T-cell (primary cell): ENCODE results near the gene IL36B. TPM values are rescaled to one million over a fixed set of nuclear protein-coding genes. Genes with fewer than 3 reads are reported as not detected.

Source experiments
- ATAC-seq, 4 experiments: fragments of 200-7000 bp in 3 of 4; fragments of 150-1000 bp in 1 of 4; cut with Tn5 transposase; replicated peaks in 1 of 4; 1 replicate in 3 of 4; 2 replicates in 1 of 4; pipeline ENCODE4 v1.10.0; 2021; ENCODE audit warnings: moderate library complexity in 3 of 4, mild to moderate bottlenecking in 2 of 4, moderate number of reproducible peaks in 1 of 4
- CTCF ChIA-PET, 2 donors: fragments of 300-600 bp; sonication (Branson Sonifier 250); formaldehyde crosslinking; loops; one replicate each; lab custom pipeline; 2022; ENCODE audit warnings: antibody characterized with exemption in 2 of 2; lab: Charles Lee
- POLR2A ChIA-PET, 2 donors: fragments of 300-600 bp; sonication (Branson Sonifier 250); formaldehyde crosslinking; loops; one replicate each; lab custom pipeline; 2022; ENCODE audit warnings: antibody characterized with exemption in 2 of 2; lab: Charles Lee
- DNase-seq, 35 experiments: peaks; one replicate each; pipeline versions ENCODE4 v3.0.0 to v3.0.0-alpha.2; 2013 to 2023
- H3K27ac ChIP-seq: one replicate; pipeline ENCODE4 v1.5.1; 2013; ENCODE audit warnings: low read length
- H3K27me3 ChIP-seq, 2 experiments: replicated peaks in 1 of 2; 1 replicate in 1 of 2; 2 replicates in 1 of 2; pipeline versions ENCODE4 v1.6.1 to v1.7.0; 2013; ENCODE audit warnings: low read length in 1 of 2, mixed read lengths in 1 of 2; ENCODE audit not compliant: control insufficient read depth in 2 of 2, insufficient read depth in 2 of 2; ENCODE audit errors: extremely low read depth in 1 of 2
- H3K36me3 ChIP-seq, 2 donors: 1 replicate in 1 of 2; 2 replicates in 1 of 2; pipeline versions ENCODE4 v1.6.1 to v1.7.0; 2013; ENCODE audit warnings: low read length in 1 of 2; ENCODE audit not compliant: control insufficient read depth in 2 of 2, insufficient read depth in 1 of 2; ENCODE audit errors: extremely low read depth in 1 of 2
- H3K4me1 ChIP-seq, 2 experiments: 1 replicate in 1 of 2; 2 replicates in 1 of 2; pipeline versions ENCODE4 v1.6.1 to v1.7.0; 2013; ENCODE audit warnings: low read length in 2 of 2, mixed read lengths in 1 of 2; ENCODE audit not compliant: insufficient read depth in 2 of 2, control insufficient read depth in 1 of 2; ENCODE audit errors: extremely low read depth in 1 of 2
- H3K4me3 ChIP-seq, 2 donors: 1 replicate in 1 of 2; 2 replicates in 1 of 2; pipeline versions ENCODE4 v1.5.1 to v1.7.0; 2013; ENCODE audit warnings: mild to moderate bottlenecking in 2 of 2, low read length in 1 of 2, moderate library complexity in 1 of 2; ENCODE audit not compliant: control insufficient read depth in 1 of 2; ENCODE audit errors: extremely low read depth in 1 of 2
- H3K9me3 ChIP-seq: 2 replicates; pipeline ENCODE4 v1.7.0; 2013
- H3K27ac Mint-ChIP-seq, 2 donors: one replicate each; pipeline ENCODE4 v1.8.0; 2020 to 2021; ENCODE audit warnings: mild to moderate bottlenecking in 2 of 2, mixed read lengths in 2 of 2
- H3K27me3 Mint-ChIP-seq, 2 donors: one replicate each; pipeline ENCODE4 v1.8.0; 2021 to 2022; ENCODE audit warnings: mixed read lengths in 2 of 2
- H3K36me3 Mint-ChIP-seq: one replicate; pipeline ENCODE4 v1.8.0; 2021; ENCODE audit warnings: mixed read lengths
- H3K4me1 Mint-ChIP-seq, 3 donors: one replicate each; pipeline ENCODE4 v1.8.0; 2020 to 2022; ENCODE audit warnings: mixed read lengths in 3 of 3, mild to moderate bottlenecking in 1 of 3
- H3K4me3 Mint-ChIP-seq, 3 donors: one replicate each; pipeline ENCODE4 v1.8.0; 2020 to 2022; ENCODE audit warnings: mild to moderate bottlenecking in 3 of 3, mixed read lengths in 3 of 3, moderate library complexity in 3 of 3
- H3K9me3 Mint-ChIP-seq, 3 donors: one replicate each; pipeline ENCODE4 v1.8.0; 2020 to 2022; ENCODE audit warnings: mixed read lengths in 3 of 3
- WGBS: methylation state at CpG from one replicate; pipeline ENCODE4 v1.1.5; 2013; ENCODE audit warnings: missing lambda C conversion rate; ENCODE audit not compliant: insufficient coverage; 5-methylcytosine and 5-hydroxymethylcytosine counted together
- total RNA-seq, 35 experiments: library from RNA in 6 of 35; stranded (reverse) in 6 of 35; fragments of 120-200 nt in 1 of 35; gene quantifications; one replicate each; pipeline versions ENCODE4 v1.2.1 to v1.2.4 and lab custom pipeline; 2013 to 2026

The IL36B gene
- total RNA-seq, 5 donors from 2014 or later (not counting 1 experiment from before 2014, with no cell fraction given), result not detected

GRCh38 chr2:113011108-113011507 is 41.6 kb downstream of the IL36B start:
- Histone ChIP-seq H3K36me3 (no peaks in the 10 kb centered on the region), H3K27ac (no peak overlapping the region), H3K4me1 (peaks cover 7 to 10% of the 10 kb centered on the region in 2 experiments), H3K27me3 (peaks cover 0 to 4% of the 10 kb centered on the region in 2 experiments), H3K4me3 (no peak overlapping the region), H3K9me3 (no peaks in the 10 kb centered on the region)
- DNase-seq (no peak), ATAC-seq (no peak)
- Mint-ChIP-seq H3K4me1 (peaks cover 12 to 18% (median 14%) of the 10 kb centered on the region in 3 donors), H3K36me3 (no peaks in the 10 kb centered on the region), H3K27ac (no peak overlapping the region), H3K4me3 (no peak overlapping the region), H3K9me3 (no peaks in the 10 kb centered on the region), H3K27me3 (peaks cover 0 to 3% of the 10 kb centered on the region in 2 donors)
- ChIA-PET CTCF (no interaction called here), POLR2A (no interaction called here)
- no CpG with 5 or more reads among the region's 1 CpG for WGBS

- Mint-ChIP-seq H3K4me1 (peaks cover 6 to 14% (median 6%) of the 10 kb centered on the region in 3 donors), H3K27me3 (peaks cover 0 to 3% of the 10 kb centered on the region in 2 donors), H3K36me3 (no peaks in the 10 kb centered on the region), H3K4me3 (no peak overlapping the region), H3K27ac (no peak overlapping the region), H3K9me3 (no peaks in the 10 kb centered on the region)
- CTCF ChIA-PET, result no interaction called here
- peaks cover 0 to 4% of the 10 kb centered on the region in 2 experiments for H3K4me1 ChIP-seq
- POLR2A ChIA-PET, result no interaction called here
- no CpG with 5 or more reads among the region's 2 CpGs for WGBS
- ATAC-seq (no peak), DNase-seq (no peak)
- no peak overlapping the region for H3K4me3 ChIP-seq
- no peaks in the 10 kb centered on the region for H3K36me3 ChIP-seq
- no peak overlapping the region for H3K27ac ChIP-seq
- no peaks in the 10 kb centered on the region for H3K9me3 ChIP-seq
- peaks cover 0 to 4% of the 10 kb centered on the region in 2 experiments for H3K27me3 ChIP-seq
Measured at GRCh38 chr2:113010088-113010487, 42.6 kb downstream of the IL36B start.

GRCh38 chr2:113009622-113010021 is 43.0 kb downstream of the IL36B start:
- Histone ChIP-seq H3K27me3 (peaks cover 0 to 2% of the 10 kb centered on the region in 2 experiments), H3K9me3 (no peaks in the 10 kb centered on the region), H3K27ac (no peak overlapping the region), H3K36me3 (no peaks in the 10 kb centered on the region), H3K4me1 (peaks cover 0 to 4% of the 10 kb centered on the region in 2 experiments), H3K4me3 (no peak overlapping the region)
- POLR2A ChIA-PET, result no interaction called here
- Mint-ChIP-seq H3K9me3 (no peaks in the 10 kb centered on the region), H3K4me3 (no peak overlapping the region), H3K4me1 (peaks cover 6 to 14% (median 6%) of the 10 kb centered on the region in 3 donors), H3K27ac (peak overlapping the region in 1 of 2 donors; percentile 22), H3K36me3 (no peaks in the 10 kb centered on the region), H3K27me3 (no peaks in the 10 kb centered on the region)
- CTCF ChIA-PET, result no interaction called here
- no CpG with 5 or more reads among the region's 1 CpG for WGBS
- DNase-seq, result peak in 1 of 35 experiments; percentile 8
- ATAC-seq, result no peak

GRCh38 chr2:113007250-113007649 is 45.4 kb downstream of the IL36B start:
- WGBS, result no CpG with 5 or more reads among the region's 1 CpG
- H3K27me3 ChIP-seq, result no peaks in the 10 kb centered on the region
- Mint-ChIP-seq H3K27ac (no peak overlapping the region), H3K27me3 (no peaks in the 10 kb centered on the region), H3K9me3 (no peaks in the 10 kb centered on the region), H3K4me1 (peaks cover 6 to 14% (median 6%) of the 10 kb centered on the region in 3 donors), H3K36me3 (no peaks in the 10 kb centered on the region), H3K4me3 (no peak overlapping the region)
- H3K4me1 ChIP-seq, result peaks cover 0 to 4% of the 10 kb centered on the region in 2 experiments
- CTCF ChIA-PET, result no interaction called here
- no peaks in the 10 kb centered on the region for H3K36me3 ChIP-seq
- POLR2A ChIA-PET, result no interaction called here
- no peak for DNase-seq
- H3K9me3 ChIP-seq, result no peaks in the 10 kb centered on the region
- no peak overlapping the region for H3K4me3 ChIP-seq
- ATAC-seq, result no peak
- H3K27ac ChIP-seq, result no peak overlapping the region

DNA sequence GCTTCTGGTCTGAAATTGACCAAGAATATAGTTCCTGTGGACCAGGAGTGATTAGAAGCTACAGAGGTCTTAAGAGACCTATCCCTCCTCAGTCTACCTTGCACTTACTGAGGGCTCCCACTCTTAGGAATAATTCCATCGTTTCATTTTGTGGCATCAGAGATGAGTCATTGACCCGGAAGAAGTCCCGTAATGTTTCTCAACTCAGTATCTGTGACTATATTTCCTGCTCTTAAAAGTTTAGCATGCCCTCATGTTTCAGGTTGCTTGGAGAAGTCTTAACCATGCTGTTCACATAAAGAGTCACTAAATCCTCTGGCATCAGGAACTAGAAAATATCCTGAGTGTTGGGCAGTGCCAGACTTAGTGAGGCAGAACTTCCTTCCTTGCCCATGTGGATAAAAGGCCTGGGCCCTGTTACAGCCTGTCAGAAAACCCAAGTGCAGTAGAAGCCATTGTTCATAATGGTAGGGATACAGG is 47.6 kb downstream of the IL36B start, which contains the start of gene IL36A:
Gene IL36A, plus strand, starts transcription at position 430 of the 480 bp plus-strand sequence. CDS start 413 bp downstream, outside the sequence.
- 83% methylated on average over 3 of the region's 3 CpGs for WGBS
- Histone ChIP-seq H3K27me3 (no peaks in the 10 kb centered on the region), H3K4me3 (no peak within 1 kb of the TSS), H3K27ac (no peak within 1 kb of the TSS), H3K9me3 (peaks cover 4% of the 10 kb centered on the region), H3K36me3 (no peaks in the 10 kb centered on the region), H3K4me1 (peaks cover 0 to 4% of the 10 kb centered on the region in 2 experiments)
- Mint-ChIP-seq H3K4me1 (peaks cover 2 to 6% (median 6%) of the 10 kb centered on the region in 3 donors), H3K9me3 (peaks cover 8 to 18% (median 15%) of the 10 kb centered on the region in 3 donors), H3K27ac (no peak within 1 kb of the TSS), H3K27me3 (no peaks in the 10 kb centered on the region), H3K4me3 (no peak within 1 kb of the TSS), H3K36me3 (peaks cover 12% of the 10 kb centered on the region)
- ATAC-seq (no peak), DNase-seq (no peak)
- ChIA-PET POLR2A (no interaction called here), CTCF (no interaction called here)

DNA sequence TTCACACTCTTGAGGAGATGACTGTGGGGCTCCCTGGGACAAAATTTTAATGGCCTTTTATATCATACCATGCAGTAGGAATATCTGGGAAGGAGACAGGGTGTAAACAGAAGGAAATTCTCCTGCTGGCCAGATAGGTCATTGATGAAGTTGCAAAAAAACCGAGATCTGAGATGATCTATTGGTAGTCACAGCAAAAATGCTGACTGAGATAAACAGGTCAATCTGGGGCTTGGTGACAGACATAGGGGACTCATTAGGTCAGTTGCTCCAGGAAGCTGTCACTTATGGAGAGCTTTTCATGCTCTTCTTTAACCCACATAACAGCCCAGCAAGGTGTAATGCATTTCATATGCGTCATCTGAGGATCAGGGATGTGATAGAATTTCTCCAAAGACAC is 50.0 kb downstream of the IL36B start:
- no peak overlapping the region for H3K4me3 Mint-ChIP-seq
- peaks cover 16 to 29% (median 17%) of the 10 kb centered on the region in 3 donors for H3K9me3 Mint-ChIP-seq
- H3K27ac Mint-ChIP-seq, result no peak overlapping the region
- peaks cover 12% of the 10 kb centered on the region for H3K36me3 Mint-ChIP-seq
- peaks cover 4% of the 10 kb centered on the region for H3K9me3 ChIP-seq
- ChIA-PET POLR2A (no interaction called here), CTCF (no interaction called here)
- WGBS, result 63% methylated on average over 1 of the region's 2 CpGs
- no peaks in the 10 kb centered on the region for H3K36me3 ChIP-seq
- peaks cover under 1 to 5% of the 10 kb centered on the region in 2 experiments for H3K4me1 ChIP-seq
- no peaks in the 10 kb centered on the region for H3K27me3 ChIP-seq
- ATAC-seq, result no peak
- no peak overlapping the region for H3K4me3 ChIP-seq
- H3K27ac ChIP-seq, result no peak overlapping the region
- no peaks in the 10 kb centered on the region for H3K27me3 Mint-ChIP-seq
- peaks cover 2 to 14% (median 7%) of the 10 kb centered on the region in 3 donors for H3K4me1 Mint-ChIP-seq
- no peak for DNase-seq
